K562 (cell line): ENCODE measurements around the gene GGCT. TPM values are rescaled to one million over a fixed set of nuclear protein-coding genes. Genes with fewer than 3 reads are reported as not detected.

Experiments used
- EWSR1 ChIP-seq: fragments of 450-650 bp; IDR thresholded peaks from 2 replicates; pipeline ENCODE4 v1.6.1; 2018; ENCODE audit warnings: borderline replicate concordance, mild to moderate bottlenecking, low read depth, moderate library complexity; ENCODE audit not compliant: partially characterized antibody
- FOSL1 ChIP-seq: fragments of 200-800 bp; sonication (Bioruptor generic); conservative IDR thresholded peaks from 2 replicates; pipeline ENCODE4 v1.6.1; 2016; ENCODE audit warnings: missing genetic modification characterization, missing compliant biosample characterization
- GATAD2A ChIP-seq: fragments of 450-650 bp; IDR thresholded peaks from 2 replicates; pipeline ENCODE4 v1.6.1; 2017
- JUNB ChIP-seq: fragments of 450-650 bp; formaldehyde crosslinking; conservative IDR thresholded peaks from 2 replicates; pipeline ENCODE4 v1.4.0; 2020; ENCODE audit warnings: mild to moderate bottlenecking
- PHF8 ChIP-seq: fragments of 200-600 bp; sonication (generic); IDR thresholded peaks from 2 replicates; pipeline ENCODE4 v1.6.1; 2012; ENCODE audit warnings: mixed run types, mild to moderate bottlenecking, inconsistent platforms, low read length, moderate library complexity, borderline replicate concordance
- SAFB ChIP-seq: fragments of 200-400 bp; formaldehyde crosslinking; IDR thresholded peaks from 2 replicates; pipeline ENCODE4 v1.6.1; 2017; ENCODE audit warnings: low read depth, low read length, borderline replicate concordance
- SRF ChIP-seq, 2 experiments: fragments of 250-450, 450-650 bp in 1 of 2; sonication (Bioruptor Pico) in 1 of 2; sonication (generic) in 1 of 2; formaldehyde crosslinking; IDR thresholded peaks; 2 replicates each; pipeline versions ENCODE4 v1.5.0 to v1.5.1; 2020 to 2022; ENCODE audit warnings: mild to moderate bottlenecking in 1 of 2, missing genetic modification reagents in 1 of 2
- TSHZ1 ChIP-seq: fragments of 250-450 bp; sonication (Bioruptor Pico); IDR thresholded peaks from 2 replicates; pipeline ENCODE4 v1.4.0; 2020; ENCODE audit warnings: mild to moderate bottlenecking, moderate library complexity
- U2AF1 ChIP-seq: fragments of 200-400 bp; formaldehyde crosslinking; optimal IDR thresholded peaks from 2 replicates; pipeline ENCODE3; 2017; ENCODE audit warnings: mild to moderate bottlenecking, low read depth, low read length, moderate library complexity
- ZC3H8 ChIP-seq: fragments of 450-650 bp; IDR thresholded peaks from 2 replicates; pipeline ENCODE4 v1.6.1; 2017
- ZMIZ1 ChIP-seq, 2 experiments: fragments of 150-350 bp in 1 of 2; IDR thresholded peaks; 2 replicates each; pipeline ENCODE4 v1.6.1; 2012 to 2016; ENCODE audit warnings: low read depth in 2 of 2, low read length in 2 of 2, mild to moderate bottlenecking in 1 of 2, moderate library complexity in 1 of 2
- ZNF431 ChIP-seq: sonication (generic); formaldehyde crosslinking; IDR thresholded peaks from 2 replicates; pipeline ENCODE4 v1.8.0; 2022; ENCODE audit warnings: mild to moderate bottlenecking, missing genetic modification reagents
- ZNF584 ChIP-seq: fragments of 200-800 bp; sonication (Bioruptor generic); IDR thresholded peaks from 2 replicates; pipeline ENCODE4 v1.6.1; 2016; ENCODE audit warnings: low read depth, mild to moderate bottlenecking, missing genetic modification characterization, missing compliant biosample characterization
- ZNF77 ChIP-seq: fragments of 250-450 bp; sonication (Bioruptor Pico); IDR thresholded peaks from 2 replicates; pipeline ENCODE4 v1.5.0; 2020
- polyA plus RNA-seq, 8 experiments: library from polyadenylated mRNA; depleted of rRNA in 4 of 8; stranded (reverse) in 5 of 8; unstranded in 3 of 8; fragments of >200 nt; fragmentation: Nextera tagmentation in 2 of 8; fragmentation: Illumina TruSeq in 1 of 8; extraction: Ambion mirVana in 2 of 8; extraction: Trizol in 1 of 8; gene quantifications; 2 replicates each; pipeline versions ENCODE4 v1.2.1 to v1.2.3, GENCODE V29; 2011 to 2014; ENCODE audit warnings: inconsistent platforms in 1 of 8, missing spikeins in 1 of 8
- total RNA-seq, 7 experiments: library from RNA; depleted of rRNA in 6 of 7; stranded (reverse); fragments of >200 nt in 6 of 7; fragmentation: Illumina TruSeq in 2 of 7; extraction: Trizol in 2 of 7; gene quantifications; 2 replicates each; pipeline versions ENCODE4 v1.2.1 to v1.2.3, GENCODE V29; 2011 to 2021; ENCODE audit warnings: low replicate concordance in 1 of 7
- TF ChIP-seq, protein P1 (sequence below): sonication (generic); formaldehyde crosslinking; IDR thresholded peaks from 2 replicates; pipeline ENCODE4 v1.8.0; 2022; ENCODE audit warnings: mild to moderate bottlenecking, missing genetic modification reagents, borderline replicate concordance
- TF ChIP-seq, protein P2 (sequence below): sonication (generic); formaldehyde crosslinking; IDR thresholded peaks from 2 replicates; pipeline ENCODE4 v1.8.1; 2022; ENCODE audit warnings: missing genetic modification reagents

The GGCT gene
- total and polyA plus RNA-seq, 9 of the 15 experiments (the other 6 are each of a cell fraction or from before 2014, with no cell fraction given), result 79.0 to 349 (median 136) TPM

DNA sequence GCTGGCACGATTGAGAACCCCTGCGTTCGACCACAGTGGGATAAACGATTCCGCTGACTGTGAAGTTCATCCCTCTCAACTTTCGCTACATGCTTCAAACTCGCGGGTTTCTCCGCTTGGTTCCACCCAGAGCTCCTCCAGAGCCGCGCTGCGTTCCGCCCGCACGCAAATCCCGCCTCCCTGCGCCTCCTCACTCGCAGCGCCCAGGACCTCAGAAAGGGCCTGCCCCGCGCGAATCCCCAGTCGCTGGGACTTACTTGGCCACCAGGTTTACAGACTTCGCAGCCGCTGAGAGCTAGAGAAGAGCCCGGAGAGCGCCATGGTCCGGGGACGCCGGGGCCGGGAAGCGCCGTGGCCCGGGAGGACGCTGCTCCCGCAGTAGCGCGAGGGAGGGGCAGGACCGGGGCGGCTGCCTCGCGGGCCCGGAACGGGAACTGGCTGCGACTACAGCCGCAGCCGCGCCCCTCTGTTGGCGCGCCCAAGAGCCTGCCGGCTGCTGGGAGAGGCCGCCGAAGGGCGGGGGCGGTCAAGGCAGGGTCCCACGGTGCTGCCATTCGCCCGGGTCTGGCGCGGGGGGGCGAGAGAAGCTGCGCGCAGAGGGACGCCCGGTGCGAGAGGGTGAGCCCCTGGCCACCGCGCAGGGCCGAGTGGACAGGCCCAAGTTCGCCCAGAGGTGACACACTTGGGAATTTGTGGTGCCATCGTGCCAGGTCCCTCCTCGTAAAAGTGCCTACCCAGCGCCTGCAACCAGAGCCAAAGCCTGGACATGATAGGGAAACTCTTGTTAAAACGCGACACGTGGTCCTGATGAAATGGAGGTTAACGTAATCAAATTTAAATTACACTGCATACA lies 26.1 kb downstream of the GGCT start, which contains the start of gene NOD1 (continued):
- TF ChIP-seq TSHZ1 (CRISPR knock-in tag) (no peak), ZNF584 (CRISPR knock-in tag) (no peak), SAFB (no peak), ZNF77 (CRISPR knock-in tag) (no peak), U2AF1 (peak; percentile 88), FOSL1 (tag) (no peak; the same call in 1 of the 2 replicates), ZNF431 (CRISPR knock-in tag) (no peak), JUNB (CRISPR knock-in tag) (no peak), ZMIZ1 (IDR thresholded peaks at IDR 0.05; ENCODE audit: low read depth in 2 of 2, low read length in 2 of 2) (0 out of 4 replicates have a peak, but pooled peaks of 1 of the 2 experiments have one; percentile 20), ZC3H8 (no peak), SRF (CRISPR knock-in tag; IDR thresholded peaks at IDR 0.05) (peak in 1 of 2 experiments; percentile 81; a peak in 1 of 4 replicates), GATAD2A (0 out of 2 replicates have a peak, but pooled peaks have one; percentile 25), EWSR1 (no peak), PHF8 (peak; percentile 87)
- TF ChIP-seq, protein P1, sequence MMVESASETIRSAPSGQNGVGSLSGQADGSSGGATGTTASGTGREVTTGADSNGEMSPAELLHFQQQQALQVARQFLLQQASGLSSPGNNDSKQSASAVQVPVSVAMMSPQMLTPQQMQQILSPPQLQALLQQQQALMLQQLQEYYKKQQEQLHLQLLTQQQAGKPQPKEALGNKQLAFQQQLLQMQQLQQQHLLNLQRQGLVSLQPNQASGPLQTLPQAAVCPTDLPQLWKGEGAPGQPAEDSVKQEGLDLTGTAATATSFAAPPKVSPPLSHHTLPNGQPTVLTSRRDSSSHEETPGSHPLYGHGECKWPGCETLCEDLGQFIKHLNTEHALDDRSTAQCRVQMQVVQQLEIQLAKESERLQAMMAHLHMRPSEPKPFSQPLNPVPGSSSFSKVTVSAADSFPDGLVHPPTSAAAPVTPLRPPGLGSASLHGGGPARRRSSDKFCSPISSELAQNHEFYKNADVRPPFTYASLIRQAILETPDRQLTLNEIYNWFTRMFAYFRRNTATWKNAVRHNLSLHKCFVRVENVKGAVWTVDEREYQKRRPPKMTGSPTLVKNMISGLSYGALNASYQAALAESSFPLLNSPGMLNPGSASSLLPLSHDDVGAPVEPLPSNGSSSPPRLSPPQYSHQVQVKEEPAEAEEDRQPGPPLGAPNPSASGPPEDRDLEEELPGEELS (CRISPR knock-in tag), result peak; percentile 65; the same call in 1 of the 2 replicates
- TF ChIP-seq, protein P2, sequence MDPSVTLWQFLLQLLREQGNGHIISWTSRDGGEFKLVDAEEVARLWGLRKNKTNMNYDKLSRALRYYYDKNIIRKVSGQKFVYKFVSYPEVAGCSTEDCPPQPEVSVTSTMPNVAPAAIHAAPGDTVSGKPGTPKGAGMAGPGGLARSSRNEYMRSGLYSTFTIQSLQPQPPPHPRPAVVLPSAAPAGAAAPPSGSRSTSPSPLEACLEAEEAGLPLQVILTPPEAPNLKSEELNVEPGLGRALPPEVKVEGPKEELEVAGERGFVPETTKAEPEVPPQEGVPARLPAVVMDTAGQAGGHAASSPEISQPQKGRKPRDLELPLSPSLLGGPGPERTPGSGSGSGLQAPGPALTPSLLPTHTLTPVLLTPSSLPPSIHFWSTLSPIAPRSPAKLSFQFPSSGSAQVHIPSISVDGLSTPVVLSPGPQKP (CRISPR knock-in tag), result no peak
